DMS79 treated with DMSO at 0.1 percent for 48 hours (cell line): Measurements from ENCODE around the gene EARS2.
"Not testable (repeated sequence)": the region's sequence is repeated elsewhere in the genome, so short reads cannot be mapped to it uniquely, and the experiment has no call there.

Experiments used
- DNase-seq: peaks from one replicate; lab custom pipeline; 2025; lab: John Stamatoyannopoulos, UW

EARS2 gene

DNA sequence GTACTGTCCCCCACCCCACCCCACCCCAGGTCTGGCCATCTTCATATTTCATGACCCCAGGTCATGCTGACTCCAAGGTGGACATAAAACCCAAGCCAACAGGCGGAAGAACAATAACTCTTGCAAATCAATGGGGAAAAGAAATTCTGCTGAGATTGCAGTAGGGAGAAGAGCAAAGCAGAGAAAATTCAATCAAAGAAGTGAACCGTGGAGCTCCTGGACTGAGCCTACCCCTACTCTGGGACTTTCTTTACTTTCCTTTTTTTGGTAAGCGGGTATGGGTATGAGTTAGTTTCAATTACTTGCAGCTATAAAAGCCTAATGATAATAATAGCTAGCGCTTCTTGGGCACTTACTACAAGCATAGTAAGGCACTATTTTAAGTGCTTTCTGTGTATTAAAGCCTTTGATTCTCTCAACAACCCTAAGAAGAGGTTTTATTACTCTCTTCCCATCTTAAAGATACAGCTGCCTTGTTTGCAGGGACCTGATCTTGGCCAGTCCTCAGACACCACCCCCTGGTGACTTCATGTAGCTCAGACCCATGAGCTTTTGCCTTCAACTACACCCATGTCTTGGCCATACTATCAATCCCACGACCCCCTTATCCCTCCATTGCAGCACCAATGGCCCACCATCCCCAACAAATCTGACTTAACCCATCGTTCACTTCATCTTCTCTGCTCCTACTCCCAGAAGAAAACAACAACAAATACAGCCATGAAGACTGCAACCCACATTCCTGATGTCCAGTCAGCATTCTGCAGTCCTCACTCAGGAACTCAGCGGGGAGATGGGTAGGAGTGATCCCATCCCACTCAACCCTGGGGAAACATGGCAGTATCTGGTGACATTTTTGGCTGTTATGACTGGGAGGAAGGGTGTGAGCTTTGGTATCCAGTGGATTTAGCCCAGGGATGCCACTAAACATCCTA is 51.2 kb downstream of the EARS2 start:
- DNase-seq, result no peak

DNA sequence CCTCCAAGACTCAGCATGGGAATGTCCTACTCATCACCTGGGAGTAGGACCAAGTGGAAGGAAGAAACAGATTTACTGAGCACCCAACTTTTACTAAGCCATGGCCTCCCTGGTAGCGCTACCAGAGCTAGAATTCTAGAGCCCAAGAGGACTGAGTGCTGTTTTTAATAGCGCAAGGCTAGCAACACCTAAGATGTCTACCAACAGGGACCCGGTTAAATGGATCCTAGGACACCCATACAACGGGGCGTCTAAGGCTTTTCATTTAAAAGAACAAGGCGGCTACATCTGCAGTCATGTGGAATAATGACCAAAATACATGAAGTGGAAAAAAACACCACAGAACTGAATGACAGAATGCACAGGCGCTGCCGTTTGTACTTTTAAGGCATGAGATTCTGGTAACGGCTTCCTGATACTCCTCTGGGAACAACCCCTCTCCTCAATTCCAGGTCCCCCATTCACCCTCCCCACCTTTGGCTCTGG is 51.9 kb downstream of the EARS2 start:
- DNase-seq, result no peak

DNA sequence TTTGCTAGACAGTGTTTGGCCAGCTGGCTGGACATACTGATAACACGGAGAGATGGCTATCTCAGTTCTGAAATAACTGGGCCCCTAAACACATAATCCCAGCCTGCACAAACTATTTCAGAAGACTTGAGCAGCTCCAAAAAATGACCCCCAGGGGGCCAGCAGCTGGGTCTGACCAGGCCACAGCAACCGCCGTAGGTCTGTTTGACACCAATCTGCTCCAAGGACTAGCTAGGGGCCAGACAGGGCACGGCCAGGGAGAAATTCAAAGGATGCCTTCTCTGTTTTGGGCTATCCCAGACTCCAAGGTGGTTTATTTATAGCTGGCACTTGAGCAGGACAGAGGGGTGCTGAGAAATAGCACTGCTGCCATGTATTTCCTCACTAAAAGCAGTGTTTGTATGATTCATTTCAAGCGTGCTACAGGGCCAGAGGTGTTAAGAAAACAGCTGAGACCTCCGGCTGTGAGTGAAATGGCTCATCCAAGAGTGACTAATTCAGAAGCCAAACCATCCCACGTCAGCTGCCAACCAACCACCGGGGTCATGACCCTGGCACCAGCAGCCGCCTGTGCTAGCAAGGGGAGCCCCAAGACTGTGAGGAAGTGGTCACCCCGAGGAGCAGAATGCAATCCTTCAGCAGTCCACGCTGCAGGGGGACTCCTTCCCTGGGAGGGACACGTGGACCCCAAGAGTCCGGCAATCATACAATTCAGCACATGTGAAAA is 52.5 kb downstream of the EARS2 start:
- peak; percentile 5 for DNase-seq

DNA sequence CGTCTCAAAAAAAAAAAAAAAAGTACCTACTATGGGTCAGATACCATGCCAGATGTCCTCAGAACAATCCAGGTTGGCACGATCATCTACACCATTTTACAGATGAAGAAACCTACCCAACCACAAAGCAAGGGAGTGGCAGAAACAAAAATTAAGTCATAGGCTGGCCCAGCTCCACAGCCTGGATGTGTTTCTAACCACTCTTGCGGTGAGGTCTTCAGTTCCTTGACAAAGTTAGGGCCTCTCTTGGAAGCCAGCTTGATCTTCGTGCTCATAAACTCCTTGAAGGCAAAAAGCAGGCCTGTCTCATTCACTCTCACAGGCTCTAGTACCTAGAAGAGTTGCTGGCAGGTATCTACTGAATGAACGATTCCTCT is 53.1 kb downstream of the EARS2 start:
- DNase-seq, result no peak

DNA sequence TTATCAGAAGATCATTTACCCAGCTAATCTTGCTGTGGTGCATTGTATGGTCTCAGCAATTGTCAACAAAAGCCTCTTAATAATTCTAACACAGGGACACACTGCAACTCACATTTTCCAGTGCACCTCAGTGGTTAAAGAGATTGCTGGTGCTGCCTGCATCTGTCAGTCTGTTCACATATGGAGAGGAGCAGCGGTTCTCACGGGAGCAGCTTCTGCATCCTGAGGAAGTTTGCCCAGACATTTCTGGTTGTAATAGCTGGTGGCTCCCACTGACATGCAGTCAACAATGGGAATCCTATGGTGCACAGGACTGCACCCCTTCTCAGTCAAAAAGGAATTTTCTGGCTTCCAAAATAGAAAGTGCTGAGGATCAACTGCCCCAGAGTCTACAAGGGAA is 54.7 kb downstream of the EARS2 start:
- no peak for DNase-seq

DNA sequence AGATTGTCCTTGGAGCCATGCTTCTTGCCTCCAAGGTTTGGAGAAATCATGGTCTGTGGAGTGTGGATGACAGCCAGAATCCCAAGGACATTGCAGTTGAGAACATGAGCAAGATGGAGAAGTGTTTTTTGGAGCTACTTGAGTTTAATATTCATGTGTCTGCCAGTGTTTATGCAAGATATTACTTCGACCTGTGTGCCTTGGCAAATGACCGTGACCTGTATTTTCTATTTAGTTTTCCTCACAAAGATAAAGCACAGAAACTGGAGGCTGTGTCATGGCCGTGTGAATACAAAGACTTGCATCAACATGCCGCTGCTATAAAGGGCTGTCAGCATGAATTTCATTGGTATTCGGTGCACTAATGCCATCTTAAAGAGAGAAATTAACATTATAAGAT is 55.9 kb downstream of the EARS2 start:
- DNase-seq, result peak; percentile 47

DNA sequence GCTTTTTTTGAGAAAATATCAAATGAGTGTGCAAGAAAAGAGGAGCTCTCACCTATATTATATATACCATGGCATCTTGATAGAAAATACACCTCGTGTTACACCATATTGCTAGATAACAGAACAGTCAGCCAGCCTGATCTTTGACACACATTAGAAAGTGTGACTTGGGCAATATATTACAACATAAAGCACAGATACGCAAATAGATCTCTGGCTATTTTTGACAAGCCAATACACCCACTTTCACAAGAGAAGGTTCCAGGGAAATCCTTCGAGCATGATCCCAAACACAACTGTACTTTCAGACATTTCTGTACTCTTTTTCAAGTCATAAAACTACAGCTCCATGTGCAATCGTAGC is 56.3 kb downstream of the EARS2 start:
- no peak for DNase-seq

DNA sequence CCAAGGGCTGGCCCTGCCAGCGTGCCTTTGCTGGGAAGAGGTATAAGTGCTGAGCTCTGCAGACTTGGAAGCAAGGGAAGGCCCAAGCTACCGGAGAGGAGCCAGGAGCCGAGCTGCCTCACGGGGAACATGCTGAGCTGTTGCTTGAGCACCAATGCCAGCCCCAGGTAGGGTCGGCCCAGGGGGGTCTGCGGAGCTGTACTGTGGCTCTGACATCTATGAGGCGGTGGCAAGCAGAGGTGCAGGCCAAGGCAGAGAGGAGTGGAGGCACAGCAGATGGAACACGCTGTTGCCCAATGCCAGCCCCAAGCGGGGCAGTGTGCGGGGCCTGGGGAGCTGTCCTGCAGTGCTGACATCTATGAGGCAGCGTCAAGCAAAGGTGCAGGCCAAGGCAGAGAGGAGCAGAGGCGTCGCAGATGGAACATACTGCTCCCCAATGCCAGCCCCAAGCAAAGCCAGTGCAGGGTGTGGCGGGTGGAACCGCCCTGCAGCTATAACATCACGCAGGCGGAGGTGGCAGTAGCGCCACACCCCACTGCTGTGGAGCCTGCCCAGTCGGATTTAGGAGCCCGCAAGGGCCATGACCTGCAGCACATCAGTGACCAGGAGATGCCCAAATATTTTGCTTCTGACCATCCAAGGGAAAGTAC is 56.8 kb downstream of the EARS2 start:
- DNase-seq, result no peak

DNA sequence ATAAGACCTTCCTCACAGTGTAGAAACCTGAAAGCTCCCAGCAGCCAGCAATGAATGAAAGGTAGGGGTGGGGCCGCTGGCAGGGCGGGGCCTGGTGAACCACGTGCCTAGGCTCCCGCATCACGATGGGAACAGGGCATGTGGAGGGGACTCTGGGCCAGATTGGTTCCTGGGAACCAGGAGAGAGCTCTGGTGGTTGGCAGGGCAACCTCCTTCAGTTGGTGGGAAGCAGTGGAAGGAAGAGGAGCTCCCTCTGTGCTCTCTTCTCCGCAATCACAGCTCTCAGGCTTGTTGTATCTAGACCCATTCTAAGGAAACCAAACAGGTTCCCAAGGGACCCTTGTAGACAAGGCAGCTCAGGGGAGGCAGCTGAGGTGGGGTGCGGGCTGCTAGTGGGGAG is 57.3 kb downstream of the EARS2 start:
- DNase-seq, result no peak

DNA sequence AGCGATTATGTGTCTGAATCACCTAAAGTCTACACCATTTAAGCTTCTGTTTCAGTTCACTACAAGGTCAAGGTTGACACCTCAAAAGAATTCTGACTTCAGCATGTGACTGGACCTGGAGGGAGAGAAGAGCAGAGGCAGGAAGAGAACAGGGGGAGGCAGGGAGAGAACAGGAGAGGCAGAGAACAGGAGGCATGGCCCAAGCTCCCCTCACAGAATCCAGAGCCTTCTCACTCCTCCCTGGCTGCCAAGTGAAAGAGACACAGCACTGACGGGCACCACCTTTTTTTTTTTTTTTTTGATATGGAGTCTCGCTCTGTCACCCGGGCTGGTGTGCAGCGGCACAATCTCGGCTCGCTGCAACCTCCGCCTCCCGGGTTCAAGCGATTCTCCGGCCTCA is 58.3 kb downstream of the EARS2 start:
- no peak for DNase-seq

DNA sequence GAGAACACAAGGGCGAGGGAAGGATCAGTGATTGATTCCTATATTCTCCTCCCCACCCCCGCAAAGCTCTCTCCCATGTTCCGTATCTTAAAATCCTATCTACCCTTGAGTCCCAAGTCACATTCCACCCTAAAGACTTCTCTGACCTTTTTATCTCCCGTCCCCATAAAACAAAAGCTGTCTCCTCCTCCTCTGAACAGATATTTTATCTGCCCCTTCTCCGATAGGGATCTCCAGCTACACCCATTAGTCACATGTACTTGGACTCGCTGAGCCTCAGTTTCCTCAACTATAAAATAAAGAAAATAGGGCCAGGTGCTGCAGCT is 59.6 kb downstream of the EARS2 start:
- DNase-seq, result no peak

DNA sequence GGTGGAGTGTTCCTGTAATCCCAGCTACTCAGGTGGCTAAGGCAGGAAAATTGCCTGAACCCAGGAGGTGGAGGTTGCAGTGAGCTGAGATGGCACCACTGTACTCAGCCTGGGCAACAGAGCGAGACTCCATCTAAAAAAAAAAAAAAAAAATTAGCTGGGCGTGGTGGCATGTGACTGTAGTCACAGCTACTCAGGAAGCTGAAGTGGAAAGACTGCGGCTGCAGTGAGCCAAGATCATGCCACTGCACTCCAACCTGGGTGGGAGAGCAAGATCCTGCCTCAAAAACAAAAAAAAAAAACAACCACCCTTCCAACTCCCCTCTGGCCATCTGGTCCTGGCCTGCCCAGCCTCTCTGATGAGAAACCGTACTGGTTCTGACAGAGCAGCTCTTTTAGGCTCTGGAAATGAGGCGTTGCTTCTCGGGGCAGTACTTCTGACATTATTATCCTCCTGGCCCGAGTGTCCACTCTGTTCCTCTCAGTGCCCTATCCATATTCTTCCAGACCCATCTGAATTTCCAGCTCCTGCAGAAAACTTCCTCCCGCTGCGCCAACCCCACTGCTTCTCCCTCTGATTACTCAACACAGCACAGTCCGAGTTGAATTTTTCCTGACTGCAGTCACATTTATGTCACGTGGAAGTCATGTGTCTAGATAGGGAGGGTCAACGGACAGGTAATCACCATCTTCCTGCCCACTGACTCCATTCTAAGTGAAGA is 60.2 kb downstream of the EARS2 start:
- no peak for DNase-seq

DNA sequence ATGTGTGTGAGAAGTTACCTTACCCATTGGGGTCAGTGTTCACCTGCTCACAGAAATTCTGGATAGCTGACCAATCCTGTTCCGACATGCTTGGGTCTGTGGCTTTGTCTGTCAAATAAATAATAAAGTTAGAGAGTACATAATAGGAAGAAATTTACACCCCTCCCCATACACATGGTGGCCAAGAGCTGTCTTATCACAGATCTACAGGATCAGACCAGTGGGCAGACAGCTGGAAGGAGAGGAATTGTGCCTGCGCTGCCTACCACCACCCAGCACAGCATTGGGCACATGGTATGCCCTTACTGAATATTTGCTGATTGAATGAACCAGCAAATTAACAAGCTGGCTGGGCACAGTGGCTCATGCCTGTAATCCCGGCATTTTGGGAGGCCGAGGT is 61.5 kb downstream of the EARS2 start:
- no peak for DNase-seq

DNA sequence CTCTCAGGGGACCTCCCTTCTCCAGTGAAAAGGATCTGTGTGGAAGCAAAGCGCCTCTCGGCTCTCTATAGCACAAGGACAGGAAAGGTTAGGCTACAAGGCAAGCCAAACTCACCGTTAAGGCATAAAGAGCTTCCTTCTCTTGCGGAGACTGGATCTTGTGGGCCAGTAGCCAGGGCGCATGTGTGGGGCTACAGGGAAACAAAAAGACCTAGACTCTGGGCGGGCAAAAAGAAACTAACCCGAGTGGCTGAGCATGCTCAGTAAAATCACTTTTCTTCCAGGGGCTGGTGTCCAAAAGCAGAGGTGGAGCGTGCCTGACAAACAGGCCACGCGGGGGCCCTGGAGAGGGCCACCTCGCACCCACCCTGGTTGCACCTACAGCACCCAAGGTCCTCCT is 63.0 kb downstream of the EARS2 start:
- no peak for DNase-seq

DNA sequence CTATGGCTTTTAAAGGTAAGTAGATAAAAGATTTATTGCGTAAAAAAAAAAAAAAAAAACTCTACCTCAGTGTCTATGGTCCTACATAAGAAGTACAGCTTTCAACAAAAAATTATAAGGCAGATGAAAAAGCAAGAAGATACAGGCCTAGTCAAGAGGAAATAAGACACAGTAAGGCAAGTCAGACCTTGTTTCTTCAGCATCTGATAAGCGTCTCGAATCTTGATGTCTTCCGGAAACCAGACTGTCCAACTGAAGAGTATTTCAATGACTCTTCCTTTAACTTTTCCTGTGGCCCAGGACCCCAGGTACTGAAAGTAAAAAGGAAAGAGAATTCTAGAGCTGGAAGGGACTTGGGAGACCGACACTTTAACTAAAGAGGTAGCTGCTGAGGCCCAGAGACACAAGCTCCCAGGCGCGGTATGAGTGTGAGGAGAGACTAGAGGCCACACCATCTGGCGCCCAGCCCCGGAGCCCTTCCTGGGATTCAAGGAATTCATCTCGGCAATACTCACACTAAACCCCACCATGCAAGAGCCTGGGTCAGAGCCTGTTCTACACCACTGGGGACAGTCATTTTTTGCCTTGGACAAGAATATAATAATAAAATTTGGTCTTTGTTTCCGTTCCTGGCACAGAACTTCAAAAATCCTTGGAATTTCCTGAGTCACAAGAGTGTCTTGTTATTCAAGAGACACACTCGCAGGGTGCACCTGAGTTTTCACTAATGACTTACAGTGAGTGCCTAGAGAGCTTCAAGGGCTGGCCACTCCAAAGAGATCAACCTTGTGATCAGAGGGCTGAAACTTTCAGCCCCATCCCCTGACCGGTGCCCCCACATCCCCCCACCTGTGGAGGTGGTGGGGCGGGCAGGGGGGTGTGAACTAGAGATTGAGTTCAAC is 65.4 kb downstream of the EARS2 start:
- no peak for DNase-seq

DNA sequence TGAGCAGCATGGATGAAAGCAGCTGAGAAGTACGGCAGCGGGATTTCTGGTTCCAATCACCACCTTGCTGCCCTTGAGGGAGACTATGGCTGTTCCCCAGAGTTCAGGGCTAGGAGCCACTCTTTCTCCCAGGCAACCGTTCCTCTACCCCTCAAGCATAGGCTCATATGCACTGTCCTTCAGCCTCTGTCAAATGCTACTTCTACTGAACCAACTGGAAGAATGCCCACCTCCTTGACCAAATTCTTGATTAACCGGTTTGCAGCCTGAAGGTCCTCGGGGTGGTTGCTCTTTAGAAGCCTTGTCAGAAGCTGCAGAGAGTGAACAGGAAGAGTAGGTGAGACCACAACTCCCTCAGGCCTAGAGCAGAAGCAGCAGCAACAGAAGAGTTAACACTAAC is 70.7 kb downstream of the EARS2 start:
- peak; percentile 23 for DNase-seq

DNA sequence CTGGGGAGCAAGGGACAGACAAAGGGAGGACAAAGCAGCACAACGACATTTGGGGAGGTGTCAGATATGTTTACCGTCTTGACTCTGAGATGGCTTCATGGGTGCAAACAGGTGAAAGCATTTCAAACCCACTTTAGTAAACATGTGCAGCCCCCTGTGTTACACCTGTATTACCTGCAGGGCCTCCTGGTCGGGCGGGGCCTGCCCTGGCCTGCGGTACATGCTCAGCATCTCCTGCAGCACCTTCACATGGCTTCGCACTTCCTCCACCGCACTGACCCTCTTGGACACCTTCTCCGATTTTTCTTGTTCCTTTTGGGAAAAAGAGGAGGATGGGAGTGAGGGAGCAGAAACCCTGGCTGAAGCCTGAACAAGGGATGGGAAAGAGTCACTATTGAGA is 71.3 kb downstream of the EARS2 start:
- no peak for DNase-seq

DNA sequence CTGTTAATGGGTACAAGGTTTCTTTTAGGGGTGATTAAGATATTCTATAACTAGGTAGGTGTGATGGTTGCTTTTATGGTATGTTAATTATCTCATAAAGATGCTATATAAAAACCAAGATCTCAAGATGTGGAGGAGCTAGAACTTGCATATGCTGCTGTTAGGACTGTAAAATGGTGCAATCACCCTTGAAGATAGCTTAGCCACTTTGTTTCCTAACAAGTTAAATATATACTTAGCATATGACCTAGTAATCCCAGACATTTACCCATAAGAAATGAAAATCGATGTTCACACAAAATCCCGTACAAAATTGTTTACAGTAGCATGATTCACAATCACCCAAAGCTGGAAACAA is 71.9 kb downstream of the EARS2 start:
- no peak for DNase-seq

DNA sequence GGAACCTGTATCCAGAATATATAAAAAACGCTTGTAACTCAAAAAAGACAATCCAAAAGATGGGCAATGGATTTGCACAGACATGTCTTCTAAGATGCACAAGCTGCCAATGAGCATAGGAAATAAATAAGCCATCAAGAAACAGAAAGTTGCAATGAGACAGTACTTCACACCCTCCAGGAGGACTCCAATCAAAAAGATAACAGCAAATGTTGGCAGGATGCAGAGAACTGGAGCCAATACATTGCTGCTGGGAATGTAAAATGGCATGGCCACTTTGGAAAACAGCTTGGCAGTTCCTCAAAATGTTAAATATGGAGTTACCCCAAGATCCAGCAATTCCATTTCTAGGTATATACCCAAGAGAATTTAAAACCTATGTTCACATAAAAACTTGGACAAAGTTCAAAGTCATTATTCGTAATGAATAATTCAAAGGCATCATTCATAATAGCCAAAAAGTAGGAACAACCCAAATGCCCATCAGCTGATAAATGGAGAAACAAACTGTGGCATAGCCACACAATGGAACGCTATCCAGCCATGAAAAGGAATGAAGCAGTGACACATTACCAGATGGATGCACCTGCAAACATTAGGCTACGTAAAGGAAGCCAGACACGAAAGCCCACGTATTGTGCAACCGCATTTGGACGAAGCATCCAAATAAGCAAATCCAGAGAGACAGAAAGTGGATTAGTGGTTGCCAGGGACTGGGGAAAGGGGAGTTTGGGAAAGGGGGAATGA is 72.5 kb downstream of the EARS2 start:
- no peak for DNase-seq

DNA sequence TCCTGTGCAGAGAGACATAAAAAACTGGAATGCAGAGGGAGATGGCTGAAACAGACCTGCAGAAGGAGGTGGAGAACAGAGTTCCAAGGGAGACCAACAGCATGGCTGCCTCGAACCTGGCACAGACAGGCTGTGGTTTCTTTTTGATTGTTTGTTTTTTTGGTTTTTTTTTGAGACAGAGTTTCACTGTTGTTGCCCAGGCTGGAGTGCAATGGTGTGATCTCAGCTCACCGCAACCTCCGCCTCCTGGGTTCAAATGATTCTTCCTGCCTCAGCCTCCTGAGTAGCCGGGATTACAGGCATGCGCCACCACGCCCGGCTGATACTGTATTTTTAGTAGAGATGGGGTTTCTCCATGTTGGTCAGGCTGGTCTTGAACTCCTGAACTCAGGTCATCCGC is 73.7 kb downstream of the EARS2 start:
- DNase-seq, result not testable (repeated sequence)

DNA sequence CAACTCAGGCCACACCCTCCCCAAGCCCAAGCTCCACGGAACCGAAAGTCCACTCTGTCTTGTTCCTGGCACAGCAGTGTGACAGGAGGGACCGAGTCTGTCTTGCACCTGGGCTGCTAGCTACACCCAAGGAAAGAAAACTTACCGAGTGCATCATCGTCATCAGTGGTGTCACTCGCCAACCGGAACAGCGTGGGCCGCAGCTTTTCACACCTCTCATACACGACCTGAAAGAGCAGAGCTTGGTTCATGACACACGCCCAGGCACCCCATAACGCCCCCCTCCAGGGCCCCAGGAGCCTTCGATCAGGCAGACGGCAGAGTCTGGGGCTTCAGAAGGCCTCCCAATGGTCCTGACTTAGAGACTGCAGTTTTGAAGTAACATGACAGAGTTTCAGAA is 74.4 kb downstream of the EARS2 start:
- no peak for DNase-seq
